Measurements from ENCODE around the gene EPB41L4B. TPM values are rescaled to one million over a fixed set of nuclear protein-coding genes. Genes with fewer than 3 reads are reported as not detected.

The EPB41L4B gene
- total RNA-seq, 1 experiment from 2014 or later = under 0.01 TPM

DNA sequence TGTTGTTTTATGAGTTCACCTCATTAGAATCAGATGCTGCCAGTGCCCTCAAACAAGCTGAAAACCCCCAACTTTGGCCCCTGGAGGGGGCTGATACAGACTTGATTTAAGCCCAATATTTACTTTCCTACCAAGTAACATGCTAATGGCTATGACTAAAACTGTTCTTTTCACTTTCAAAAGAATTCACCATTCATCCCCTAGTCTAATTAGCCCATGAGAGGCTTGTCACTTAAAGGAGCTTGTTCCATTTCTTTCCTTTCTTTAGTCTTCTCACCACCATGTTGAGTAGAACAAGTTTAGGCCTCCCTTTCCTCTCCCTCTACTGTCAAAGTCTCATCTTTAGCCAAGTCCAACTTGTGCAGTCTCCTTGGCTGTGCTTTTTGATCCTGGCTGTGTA lies 50.4 kb downstream of the EPB41L4B start:
- no peak for DNase-seq (ENCODE audit: low read depth)

DNA sequence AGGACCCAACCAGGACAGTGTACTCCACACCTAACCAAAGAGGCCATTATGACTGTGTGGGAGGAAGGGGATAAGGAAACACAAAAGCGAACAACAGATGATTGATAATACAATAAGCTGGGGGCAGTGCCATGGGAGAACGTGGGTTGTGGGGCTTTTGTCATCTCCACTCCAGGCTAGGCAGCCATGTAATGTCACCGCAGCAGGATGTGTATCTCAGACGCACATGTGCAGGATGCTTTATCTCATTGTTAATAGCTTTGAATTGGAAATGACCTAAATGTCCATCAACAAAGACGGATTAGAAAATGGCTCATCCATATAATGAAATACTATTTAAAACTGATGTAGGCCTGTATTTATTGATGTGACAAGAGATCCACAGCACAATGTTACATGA lies 51.0 kb downstream of the EPB41L4B start:
- no peak for DNase-seq (ENCODE audit: low read depth)

DNA sequence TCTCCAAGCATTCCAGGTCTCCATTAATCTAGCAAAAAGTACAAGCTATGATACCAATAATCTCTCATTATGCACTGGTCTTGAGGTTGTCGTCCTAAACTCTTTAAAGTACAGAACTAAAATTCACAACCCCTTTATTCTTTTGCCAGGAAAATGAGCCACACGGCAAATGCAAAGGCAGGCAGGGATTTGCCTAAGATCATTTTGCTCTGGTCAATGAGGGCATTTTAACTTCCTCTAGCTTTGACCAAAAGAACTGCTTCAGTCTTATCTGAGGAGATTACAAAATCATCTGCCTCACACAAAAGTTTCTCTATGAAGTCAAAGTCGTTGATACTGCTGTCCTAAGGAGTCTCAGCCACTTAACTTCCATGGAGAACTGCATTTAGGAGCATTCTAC lies 51.8 kb downstream of the EPB41L4B start:
- no peak for DNase-seq (ENCODE audit: low read depth)

DNA sequence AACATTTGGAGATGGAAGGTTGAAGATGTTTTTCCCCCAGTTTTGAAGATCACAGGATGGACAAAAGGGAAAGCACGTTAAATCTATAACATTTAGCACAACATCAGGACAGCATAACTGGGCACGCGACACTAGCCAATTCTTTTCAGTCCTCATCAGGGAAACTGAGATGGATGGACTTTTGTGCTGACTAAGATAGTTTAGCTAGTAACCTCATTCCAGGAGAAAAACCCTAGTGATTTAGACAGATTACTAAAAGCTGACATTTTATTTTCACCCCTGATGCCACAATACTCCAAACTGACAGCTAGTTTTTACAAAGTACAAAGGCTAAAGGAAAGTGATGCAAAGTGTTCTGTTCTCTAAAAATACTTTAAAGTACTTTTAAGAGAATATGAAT lies 53.3 kb downstream of the EPB41L4B start:
- no peak for DNase-seq (ENCODE audit: low read depth)

DNA sequence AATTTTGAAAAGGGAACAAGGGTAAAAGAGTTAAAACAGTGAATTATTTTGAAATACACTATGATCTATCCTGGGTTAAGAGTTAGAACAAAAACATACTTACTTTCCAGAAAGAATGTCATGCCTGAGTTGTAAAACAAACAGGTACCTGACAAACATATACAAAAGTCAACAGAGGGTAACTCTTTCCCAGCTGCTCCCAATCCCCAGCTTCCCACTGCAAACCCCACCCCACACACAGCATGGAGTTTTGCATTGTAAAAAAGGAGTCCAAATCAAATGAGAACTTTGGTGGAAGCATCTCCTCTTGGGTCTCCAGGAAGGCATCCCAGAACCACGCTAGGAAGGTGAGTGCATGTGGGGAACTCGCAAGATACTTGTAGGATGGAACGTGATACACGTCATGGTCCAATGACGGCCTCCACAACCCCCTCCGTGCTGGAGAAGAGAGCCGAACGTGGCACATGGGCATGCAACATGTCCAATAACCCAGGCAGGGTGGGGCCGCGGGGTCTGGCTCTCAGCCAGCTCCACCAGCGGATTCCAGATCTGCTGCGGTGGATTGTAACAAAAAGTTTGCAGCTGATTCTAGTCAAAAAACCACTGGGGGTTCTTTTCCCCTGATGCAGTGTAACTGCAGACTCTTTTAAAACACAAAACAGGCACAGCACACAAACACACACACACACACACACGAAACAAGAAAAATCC lies 55.8 kb downstream of the EPB41L4B start:
- peak; percentile 22 for DNase-seq (ENCODE audit: low read depth)

GRCh38 chr9:109263358-109263757 lies 57.5 kb downstream of the EPB41L4B start:
- no peak for DNase-seq (ENCODE audit: low read depth)

GRCh38 chr9:109258481-109259302 lies 62.2 kb downstream of the EPB41L4B start:
- no peak for DNase-seq (ENCODE audit: low read depth)

GRCh38 chr9:109256336-109256735 lies 64.5 kb downstream of the EPB41L4B start:
- DNase-seq (ENCODE audit: low read depth) = peak; percentile 45

GRCh38 chr9:109255394-109255793 lies 65.5 kb downstream of the EPB41L4B start:
- no peak for DNase-seq (ENCODE audit: low read depth)

GRCh38 chr9:109254317-109254716 lies 66.5 kb downstream of the EPB41L4B start:
- DNase-seq (ENCODE audit: low read depth) = no peak

DNA sequence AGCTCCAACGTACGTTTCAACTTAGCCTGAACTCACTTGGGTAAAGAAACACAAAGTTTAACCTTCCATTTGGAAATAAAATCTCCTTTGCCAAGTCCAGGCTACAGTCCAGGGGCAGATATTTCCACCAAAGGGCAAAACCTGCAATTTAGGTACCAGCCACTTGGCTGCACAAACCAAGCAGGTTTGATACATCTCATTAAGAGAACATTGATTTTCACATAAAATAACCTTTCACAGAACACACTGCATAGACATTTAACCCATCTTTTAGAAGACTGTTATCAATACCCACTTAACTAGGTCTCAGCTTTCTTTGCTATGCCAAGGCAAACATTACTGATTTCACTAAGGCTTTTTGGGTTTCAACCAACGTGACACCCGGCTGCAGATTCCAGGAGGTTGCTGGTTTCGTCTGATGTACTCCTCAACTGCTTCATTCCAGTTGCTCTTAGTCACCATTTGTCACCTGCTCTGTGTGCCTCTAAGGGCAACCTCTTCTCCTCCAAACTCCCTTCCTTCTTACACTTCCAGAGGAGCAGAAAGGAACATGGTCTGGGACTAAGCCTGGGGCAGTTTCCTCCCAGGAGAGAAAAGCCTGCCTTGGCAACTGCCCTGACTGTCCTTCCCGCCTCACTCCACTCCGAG lies 67.1 kb downstream of the EPB41L4B start:
- peak; percentile 71 for DNase-seq (ENCODE audit: low read depth)

GRCh38 chr9:109253241-109253636 lies 67.6 kb downstream of the EPB41L4B start:
- DNase-seq (ENCODE audit: low read depth) = no peak

DNA sequence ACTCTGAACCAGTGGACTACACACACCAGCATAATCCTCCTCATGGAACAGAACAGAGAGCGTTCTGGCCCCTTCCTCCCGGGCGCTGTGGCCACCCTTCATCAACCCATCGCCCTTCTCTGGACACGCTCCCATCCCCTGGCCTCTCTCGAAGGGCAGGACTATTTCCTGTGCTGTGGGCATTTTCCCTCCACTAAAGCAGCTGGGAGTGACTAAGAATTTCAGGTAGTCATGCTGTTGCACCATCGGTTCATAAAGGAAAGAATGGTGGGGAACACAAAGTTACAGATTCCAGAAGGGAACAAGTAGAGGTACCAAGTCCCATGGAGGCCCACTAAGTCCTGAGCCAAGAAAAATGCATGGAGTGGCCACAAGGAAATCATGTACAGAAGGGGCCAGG lies 68.6 kb downstream of the EPB41L4B start:
- no peak for DNase-seq (ENCODE audit: low read depth)

DNA sequence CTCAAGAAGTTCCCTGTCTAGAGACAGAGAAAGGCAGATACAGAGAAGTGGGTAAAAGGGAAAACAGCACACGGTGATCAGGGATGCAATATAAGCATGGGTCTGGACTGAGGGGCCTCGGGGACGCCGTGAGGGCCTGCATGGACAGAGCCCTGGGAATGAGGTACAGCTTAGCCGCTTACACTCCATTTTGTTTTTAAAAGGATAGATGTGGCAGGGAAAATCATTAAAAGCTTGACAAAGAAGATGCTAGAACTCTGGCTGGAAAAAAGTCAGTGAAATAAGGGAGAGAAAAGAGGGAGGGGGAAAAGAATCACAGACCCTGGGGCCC lies 69.1 kb downstream of the EPB41L4B start:
- DNase-seq (ENCODE audit: low read depth) = no peak

GRCh38 chr9:109251080-109251775 lies 69.6 kb downstream of the EPB41L4B start:
- no peak for DNase-seq (ENCODE audit: low read depth)

DNA sequence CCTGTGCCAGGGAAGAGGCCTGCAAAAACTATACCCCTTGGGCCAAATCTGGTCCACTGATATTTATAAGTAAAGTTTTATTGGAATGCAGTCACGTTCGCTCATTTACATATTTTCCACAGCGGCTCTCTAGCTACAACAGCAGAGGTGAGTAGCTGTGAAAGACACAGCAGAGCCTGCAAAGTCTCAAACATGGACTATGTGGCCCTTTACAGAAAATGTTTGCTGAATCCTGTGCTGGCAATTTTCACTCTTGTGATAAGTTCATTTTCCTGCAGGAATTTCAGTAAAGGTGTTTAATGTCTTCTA lies 70.1 kb downstream of the EPB41L4B start:
- DNase-seq (ENCODE audit: low read depth) = no peak

GRCh38 chr9:109250311-109250741 lies 70.5 kb downstream of the EPB41L4B start:
- DNase-seq (ENCODE audit: low read depth) = no peak

DNA sequence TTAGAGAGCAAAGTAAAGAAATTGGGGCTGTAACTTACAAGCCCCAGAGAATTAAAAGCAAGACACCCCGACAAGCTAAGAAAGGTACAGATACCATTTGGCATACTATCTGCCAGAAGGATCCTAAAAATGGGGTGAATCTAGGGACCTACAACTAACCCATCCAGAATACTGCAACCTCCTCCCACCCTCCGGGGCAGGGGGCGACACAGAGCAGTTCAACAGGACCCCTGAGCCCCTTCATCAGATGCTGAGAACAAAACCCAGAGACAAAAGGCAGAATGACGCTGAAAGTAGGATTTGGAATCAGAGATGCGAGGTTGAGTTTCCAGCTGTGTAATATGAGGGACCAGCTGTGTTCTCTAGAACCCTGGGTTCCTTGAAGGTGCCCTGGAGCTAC lies 71.2 kb downstream of the EPB41L4B start:
- no peak for DNase-seq (ENCODE audit: low read depth)

DNA sequence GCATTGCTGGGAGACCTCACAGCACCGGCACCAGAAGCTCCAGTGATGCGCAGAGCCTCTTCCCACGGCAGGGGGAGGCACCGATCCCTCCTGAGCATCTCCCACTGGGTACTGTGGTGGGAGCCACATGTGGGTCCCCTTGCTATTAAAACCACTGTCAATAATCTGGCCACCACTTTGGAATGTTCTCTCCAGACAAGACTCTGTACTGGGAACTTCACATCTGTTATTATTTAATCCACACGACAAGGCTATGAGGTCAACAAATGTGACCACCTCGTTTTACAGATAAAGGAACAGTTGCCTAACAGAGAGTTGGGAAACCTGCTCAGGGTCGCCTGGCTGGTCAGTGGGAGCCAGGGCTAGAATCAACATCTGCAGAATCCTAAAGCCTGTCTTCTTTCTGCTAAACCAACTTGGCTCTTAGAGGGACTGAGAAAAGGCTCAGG lies 72.7 kb downstream of the EPB41L4B start:
- peak; percentile 30 for DNase-seq (ENCODE audit: low read depth)

GRCh38 chr9:109247228-109247627 lies 73.6 kb downstream of the EPB41L4B start:
- no peak for DNase-seq (ENCODE audit: low read depth)

DNA sequence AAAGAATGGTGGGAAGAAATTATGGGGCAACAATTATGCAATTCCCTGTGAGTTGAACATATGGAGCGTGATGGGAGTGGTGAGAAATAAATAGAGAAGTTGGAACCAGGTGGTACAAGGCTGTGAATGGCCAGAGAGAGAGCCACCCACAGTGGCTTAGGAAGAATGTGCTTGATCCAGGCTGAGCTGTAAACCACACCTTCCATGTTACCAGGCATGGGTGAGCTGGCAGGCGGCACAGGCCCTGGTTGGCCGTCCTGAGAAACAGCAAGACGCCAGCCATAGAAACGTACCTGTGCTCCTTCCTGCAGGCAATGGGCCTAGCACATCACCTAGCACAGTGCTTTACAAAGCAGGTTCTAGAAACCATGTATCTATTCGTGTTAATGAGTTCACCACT lies 74.3 kb downstream of the EPB41L4B start:
- no peak for DNase-seq (ENCODE audit: low read depth)

DNA sequence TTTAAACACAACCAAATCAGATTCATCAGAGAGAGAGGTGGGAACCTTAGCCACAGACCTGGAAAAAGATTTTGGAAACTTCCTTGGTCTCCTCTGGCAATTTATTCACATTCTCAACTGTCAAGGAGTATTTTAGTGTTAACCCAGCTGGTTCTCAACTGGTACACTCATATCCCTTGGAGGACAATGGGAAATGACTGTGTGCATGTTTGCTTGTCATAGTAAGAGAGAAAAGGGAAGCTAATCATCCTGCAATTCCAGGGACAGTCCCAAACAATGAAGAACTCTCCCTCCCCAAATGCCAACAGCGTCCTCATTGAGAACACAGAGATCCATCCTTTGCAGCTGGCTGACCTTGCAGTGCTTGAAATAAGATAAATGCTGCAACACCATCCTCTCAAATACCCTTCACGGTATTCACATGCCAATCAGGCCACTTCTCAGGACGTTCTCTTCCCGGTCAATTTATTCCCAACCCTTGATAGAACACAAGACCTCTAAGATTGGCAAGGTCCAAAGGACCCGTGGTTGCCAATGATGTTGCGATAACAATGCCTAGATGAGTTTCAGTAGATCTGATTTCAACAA lies 75.5 kb downstream of the EPB41L4B start:
- no peak for DNase-seq (ENCODE audit: low read depth)
